DMS 273 (cell line): ENCODE measurements around the gene MARCHF7.

Experiments
- DNase-seq: peaks from one replicate; lab custom pipeline; 2025; ENCODE audit not compliant: unreplicated experiment; lab: John Stamatoyannopoulos, UW

Gene MARCHF7

GRCh38 chr2:159759577-159759976 is 47.3 kb downstream of the MARCHF7 start:
- DNase-seq = no peak

- no peak for DNase-seq
Observed at GRCh38 chr2:159760326-159760725, 48.0 kb downstream of the MARCHF7 start.

- no peak for DNase-seq
Observed at GRCh38 chr2:159762075-159762474, 49.8 kb downstream of the MARCHF7 start.
